Adipocyte (in vitro differentiated cells): Measurements from ENCODE around the gene CNOT2.

Experiments
- DNase-seq: peaks from one replicate; pipeline ENCODE4 v3.0.0-alpha.2; 2015; ENCODE audit warnings: low read depth
- H3K27me3 ChIP-seq: replicated peaks from 2 replicates; pipeline ENCODE4 v1.7.0; 2013; ENCODE audit warnings: mild to moderate bottlenecking, low read length, moderate library complexity; ENCODE audit not compliant: control insufficient read depth, insufficient read depth
- H3K36me3 ChIP-seq: 2 replicates; pipeline ENCODE4 v1.7.0; 2013; ENCODE audit warnings: low read length, mild to moderate bottlenecking, moderate library complexity; ENCODE audit not compliant: control insufficient read depth, insufficient read depth, severe bottlenecking
- H3K4me1 ChIP-seq: 2 replicates; pipeline ENCODE4 v1.7.0; 2013; ENCODE audit warnings: mild to moderate bottlenecking, low read length, moderate library complexity; ENCODE audit not compliant: control insufficient read depth, insufficient read depth
- H3K4me3 ChIP-seq: 2 replicates; pipeline ENCODE4 v1.7.0; 2013; ENCODE audit warnings: mild to moderate bottlenecking, low read length, moderate library complexity
- H3K9ac ChIP-seq: 2 replicates; pipeline ENCODE4 v1.7.0; 2013; ENCODE audit warnings: mild to moderate bottlenecking, low read length, moderate library complexity
- H3K9me3 ChIP-seq: 2 replicates; pipeline ENCODE4 v1.7.0; 2013; ENCODE audit warnings: mild to moderate bottlenecking, low read length, moderate library complexity; ENCODE audit not compliant: control insufficient read depth

The CNOT2 gene

GRCh38 chr12:70334742-70335141, 91.5 kb downstream of the CNOT2 start:
- no peak overlapping the region for H3K9ac ChIP-seq
- peaks cover 59% of the 10 kb centered on the region for H3K36me3 ChIP-seq
- H3K4me3 ChIP-seq: no peak overlapping the region
- no peak for DNase-seq
- no peaks in the 10 kb centered on the region for H3K27me3 ChIP-seq
- no peaks in the 10 kb centered on the region for H3K4me1 ChIP-seq
- no peaks in the 10 kb centered on the region for H3K9me3 ChIP-seq

DNA sequence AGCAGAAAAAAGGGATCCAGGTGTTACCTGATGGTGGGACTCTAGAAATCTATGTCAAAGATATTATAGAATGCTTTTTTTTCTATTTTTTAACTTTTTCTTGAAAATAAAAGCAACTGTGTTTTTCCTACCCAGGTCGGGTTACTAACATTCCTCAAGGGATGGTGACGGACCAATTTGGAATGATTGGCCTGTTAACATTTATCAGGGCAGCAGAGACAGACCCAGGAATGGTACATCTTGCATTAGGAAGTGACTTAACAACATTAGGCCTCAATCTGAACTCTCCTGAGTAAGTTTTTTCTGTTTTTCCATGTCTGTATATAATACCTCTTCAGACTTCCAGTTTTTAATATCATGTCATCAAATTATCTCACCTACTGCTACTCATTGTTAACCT, 95.3 kb downstream of the CNOT2 start:
- Histone ChIP-seq H3K9ac (no peak overlapping the region), H3K4me1 (no peaks in the 10 kb centered on the region), H3K4me3 (no peak overlapping the region), H3K36me3 (peaks cover 88% of the 10 kb centered on the region), H3K27me3 (no peaks in the 10 kb centered on the region), H3K9me3 (no peaks in the 10 kb centered on the region)
- peak; percentile 15 for DNase-seq

DNA sequence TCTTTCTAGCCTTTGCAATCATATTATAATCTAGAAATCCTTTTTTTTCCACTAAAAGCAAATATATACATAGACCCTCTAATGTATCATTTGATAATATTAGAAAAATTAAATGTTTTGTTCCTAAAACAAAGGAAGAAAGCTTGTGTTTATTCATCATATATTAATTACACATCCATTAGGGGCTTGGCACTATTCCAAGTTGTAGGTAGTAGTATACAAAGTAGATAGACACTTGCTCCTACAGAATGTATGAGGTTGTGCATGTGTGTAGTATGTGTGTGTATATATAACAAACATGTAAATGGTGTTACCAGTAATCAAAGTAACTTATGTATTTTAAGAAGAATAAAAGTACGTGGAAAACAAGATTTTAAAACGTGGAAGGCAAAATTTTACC, 107.8 kb downstream of the CNOT2 start:
- Histone ChIP-seq H3K36me3 (peaks cover 61% of the 10 kb centered on the region), H3K9ac (no peak overlapping the region)

GRCh38 chr12:70353780-70354660, 110.8 kb downstream of the CNOT2 start:
- Histone ChIP-seq H3K9me3 (no peaks in the 10 kb centered on the region), H3K4me1 (peaks cover 13% of the 10 kb centered on the region), H3K9ac (no peak overlapping the region), H3K4me3 (no peak overlapping the region), H3K27me3 (no peaks in the 10 kb centered on the region), H3K36me3 (peaks cover 48% of the 10 kb centered on the region)
- DNase-seq: no peak

More for the DNA sequence above, 107.8 kb downstream of the CNOT2 start:
- H3K9me3 ChIP-seq: no peaks in the 10 kb centered on the region
- peaks cover 13% of the 10 kb centered on the region for H3K4me1 ChIP-seq
- no peaks in the 10 kb centered on the region for H3K27me3 ChIP-seq
- no peak overlapping the region for H3K4me3 ChIP-seq
- DNase-seq: peak; percentile 4

- no peak overlapping the region for H3K9ac ChIP-seq
- H3K4me1 ChIP-seq: peaks cover 13% of the 10 kb centered on the region
- DNase-seq: peak; percentile 52
- no peaks in the 10 kb centered on the region for H3K27me3 ChIP-seq
- H3K4me3 ChIP-seq: no peak overlapping the region
- H3K36me3 ChIP-seq: peaks cover 44% of the 10 kb centered on the region
- H3K9me3 ChIP-seq: no peaks in the 10 kb centered on the region
These were observed 111.6 kb downstream of the CNOT2 start for GRCh38 chr12:70354787-70355186.

- no peaks in the 10 kb centered on the region for H3K27me3 ChIP-seq
- DNase-seq: no peak
- no peaks in the 10 kb centered on the region for H3K9me3 ChIP-seq
- H3K4me1 ChIP-seq: peaks cover 13% of the 10 kb centered on the region
- H3K36me3 ChIP-seq: peaks cover 41% of the 10 kb centered on the region
- no peak overlapping the region for H3K9ac ChIP-seq
- H3K4me3 ChIP-seq: no peak overlapping the region
These were observed 112.7 kb downstream of the CNOT2 start for GRCh38 chr12:70355972-70356371.

DNA sequence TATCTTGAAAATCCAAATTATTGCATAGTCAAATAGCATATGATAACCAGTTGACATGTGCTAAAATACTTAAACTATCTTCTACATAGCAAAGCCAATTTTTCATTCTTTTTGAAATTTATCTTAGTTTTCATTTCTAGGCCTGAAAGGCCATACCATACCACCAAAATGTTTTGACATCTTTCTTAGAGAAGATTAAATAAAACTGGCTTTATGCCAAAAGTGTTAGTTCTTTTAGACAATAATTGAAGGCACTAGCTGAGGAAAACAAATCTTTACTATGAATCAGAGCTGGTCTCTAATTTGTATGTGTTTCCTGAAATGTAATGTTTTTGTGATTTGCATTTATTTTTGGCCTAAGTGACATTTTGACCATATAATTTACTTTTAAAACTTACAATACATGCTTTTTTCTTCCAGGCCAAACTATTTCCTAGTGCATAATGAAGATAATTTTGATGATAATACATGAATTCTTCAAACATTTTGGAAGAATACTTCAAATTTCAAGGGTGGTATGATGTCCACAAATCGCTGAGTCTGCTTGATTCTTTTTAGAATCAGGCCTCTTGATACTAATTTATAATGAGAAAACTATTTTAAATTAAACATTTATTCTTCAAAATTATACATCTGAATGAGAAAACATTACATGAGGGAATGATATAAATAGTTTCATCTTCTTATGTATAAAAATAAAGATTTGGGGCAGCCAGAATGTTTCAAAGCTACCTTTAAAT, 116.4 kb downstream of the CNOT2 start:
- peaks cover 8% of the 10 kb centered on the region for H3K4me1 ChIP-seq
- H3K9ac ChIP-seq: no peak overlapping the region
- DNase-seq: peak; percentile 26
- no peak overlapping the region for H3K4me3 ChIP-seq
- no peaks in the 10 kb centered on the region for H3K9me3 ChIP-seq
- H3K36me3 ChIP-seq: peaks cover 21% of the 10 kb centered on the region
- H3K27me3 ChIP-seq: peaks cover 4% of the 10 kb centered on the region

GRCh38 chr12:70360218-70360617, 117.0 kb downstream of the CNOT2 start:
- no peak for DNase-seq
- Histone ChIP-seq H3K4me3 (no peak overlapping the region), H3K36me3 (peaks cover 16% of the 10 kb centered on the region), H3K9ac (no peak overlapping the region), H3K4me1 (peaks cover 6% of the 10 kb centered on the region), H3K9me3 (no peaks in the 10 kb centered on the region), H3K27me3 (peaks cover 4% of the 10 kb centered on the region)

DNA sequence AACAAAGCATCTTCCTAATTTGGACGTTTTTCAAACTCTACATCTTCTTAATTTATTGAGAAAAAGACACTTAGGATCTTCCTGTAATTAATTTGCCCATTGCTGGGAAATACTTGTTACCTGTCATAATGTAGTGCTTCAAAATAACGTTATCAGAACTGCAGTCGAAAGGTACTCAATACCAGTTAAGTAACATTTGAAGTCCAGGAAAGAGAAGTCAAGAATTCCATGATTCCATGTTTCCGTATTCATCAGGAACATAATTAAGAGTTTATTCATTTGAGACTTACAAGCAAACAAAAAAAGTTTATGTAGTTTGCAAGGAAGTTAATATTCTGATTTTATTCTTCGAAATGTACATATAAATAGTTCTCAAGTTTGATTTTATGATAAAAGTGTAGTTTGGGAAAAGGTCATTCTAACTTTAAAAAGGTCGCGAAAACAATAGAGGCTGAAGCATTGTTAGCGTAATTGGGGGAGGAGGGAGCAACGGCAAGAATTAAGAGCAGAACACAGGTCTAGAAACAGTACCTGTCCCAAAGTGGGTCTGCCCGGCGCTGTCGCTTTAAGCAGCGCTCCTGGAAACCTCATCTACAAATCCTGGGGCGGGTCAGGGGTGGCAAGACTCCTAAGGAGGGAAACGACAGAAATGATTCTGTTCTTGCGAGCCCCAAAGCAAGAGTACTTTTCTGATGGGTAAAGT, 121.6 kb downstream of the CNOT2 start:
- peak overlapping the region; percentile 91 for H3K4me3 ChIP-seq

GRCh38 chr12:70365398-70365647, 122.1 kb downstream of the CNOT2 start:
- Histone ChIP-seq H3K4me1 (peaks cover 14% of the 10 kb centered on the region), H3K27me3 (peaks cover 4% of the 10 kb centered on the region), H3K36me3 (no peaks in the 10 kb centered on the region), H3K9ac (peak overlapping the region; percentile 38), H3K9me3 (no peaks in the 10 kb centered on the region), H3K4me3 (peak overlapping the region; percentile 91)
- no peak for DNase-seq

More for the DNA sequence above, 121.6 kb downstream of the CNOT2 start:
- Histone ChIP-seq H3K4me1 (peaks cover 14% of the 10 kb centered on the region), H3K27me3 (peaks cover 4% of the 10 kb centered on the region), H3K9me3 (no peaks in the 10 kb centered on the region), H3K36me3 (no peaks in the 10 kb centered on the region), H3K9ac (no peak overlapping the region)
- DNase-seq: no peak
